Motor neuron (in vitro differentiated cells): Measurements from ENCODE around the gene MYH7B. TPM values are rescaled to one million over a fixed set of nuclear protein-coding genes. Genes with fewer than 3 reads are reported as not detected.

Source experiments
- ATAC-seq, 8 experiments: fragments of 200-7000 bp; cut with Tn5 transposase; replicated peaks in 6 of 8; 2 replicates each; pipeline ENCODE4 v1.8.0; 2021; ENCODE audit warnings: mild to moderate bottlenecking in 8 of 8, moderate library complexity in 8 of 8
- H3K27ac ChIP-seq, 2 donors: fragments of 250-450 bp; sonication (Bioruptor Pico); 2 replicates each; pipeline ENCODE4 v1.9.0; 2021; ENCODE audit warnings: antibody characterized with exemption in 2 of 2, mild to moderate bottlenecking in 2 of 2, moderate library complexity in 1 of 2
- H3K4me1 ChIP-seq, 2 donors: fragments of 250-450 bp; sonication (Bioruptor Pico); replicated peaks in 1 of 2; 2 replicates each; pipeline ENCODE4 v1.6.1; 2021; ENCODE audit warnings: antibody characterized with exemption in 2 of 2, mild to moderate bottlenecking in 2 of 2, moderate library complexity in 1 of 2
- H3K4me3 ChIP-seq, 5 donors: fragments of 250-450 bp; sonication (Bioruptor Pico); 2 replicates each; pipeline ENCODE4 v1.9.0; 2021; ENCODE audit warnings: antibody characterized with exemption in 5 of 5, mild to moderate bottlenecking in 5 of 5, moderate library complexity in 4 of 5
- WGBS, 10 experiments: fragments of 450-650 bp; shearing (Covaris generic); methylation state at CpG; one replicate each; pipeline ENCODE4 v1.0.0; 2022; 5-methylcytosine and 5-hydroxymethylcytosine counted together
- in situ Hi-C, 9 experiments: fragments of 400-800 bp; cut with MboI; loops; one replicate each; pipeline ENCODE4 v1.15.0; 2021; ENCODE audit warnings: low sequenced_read_pairs in 9 of 9, low pct_unique_long_range_greater_than_20kb in 2 of 9; ENCODE audit not compliant: unreplicated experiment in 9 of 9
- total RNA-seq, 8 experiments: library from RNA; unstranded; fragments of 300-600 nt; gene quantifications; 2 replicates each; pipeline versions ENCODE4 v1.2.3 to v1.2.4, GENCODE V29; 2022

Gene MYH7B
- total RNA-seq, 8 experiments from 2014 or later = 0.76 to 3.0 (median 1.5) TPM

- Histone ChIP-seq H3K4me3 (no peak overlapping the region), H3K27ac (no peak overlapping the region), H3K4me1 (no peaks in the 10 kb centered on the region)
- ATAC-seq = peak in 2 of 8 experiments; percentile 21 to 31
- 70 to 95% (median 87%) methylated on average over 1 to 4 of the region's 15 CpGs; no CpG with 5 or more reads in 6 of the 10 experiments for WGBS, 10 experiments
- in situ Hi-C loops = no loop called here
These were observed 46.1 kb downstream of the MYH7B start for GRCh38 chr20:35001596-35002362.

- ATAC-seq = no peak
- Histone ChIP-seq H3K4me3 (no peak overlapping the region), H3K4me1 (no peaks in the 10 kb centered on the region), H3K27ac (no peak overlapping the region)
- WGBS, 10 experiments = 33 to 100% (median 83%) methylated on average over 1 to 4 of the region's 10 CpGs; no CpG with 5 or more reads in 3 of the 10 experiments
- in situ Hi-C loops = no loop called here
These were observed 47.0 kb downstream of the MYH7B start for GRCh38 chr20:35002426-35003210.

DNA sequence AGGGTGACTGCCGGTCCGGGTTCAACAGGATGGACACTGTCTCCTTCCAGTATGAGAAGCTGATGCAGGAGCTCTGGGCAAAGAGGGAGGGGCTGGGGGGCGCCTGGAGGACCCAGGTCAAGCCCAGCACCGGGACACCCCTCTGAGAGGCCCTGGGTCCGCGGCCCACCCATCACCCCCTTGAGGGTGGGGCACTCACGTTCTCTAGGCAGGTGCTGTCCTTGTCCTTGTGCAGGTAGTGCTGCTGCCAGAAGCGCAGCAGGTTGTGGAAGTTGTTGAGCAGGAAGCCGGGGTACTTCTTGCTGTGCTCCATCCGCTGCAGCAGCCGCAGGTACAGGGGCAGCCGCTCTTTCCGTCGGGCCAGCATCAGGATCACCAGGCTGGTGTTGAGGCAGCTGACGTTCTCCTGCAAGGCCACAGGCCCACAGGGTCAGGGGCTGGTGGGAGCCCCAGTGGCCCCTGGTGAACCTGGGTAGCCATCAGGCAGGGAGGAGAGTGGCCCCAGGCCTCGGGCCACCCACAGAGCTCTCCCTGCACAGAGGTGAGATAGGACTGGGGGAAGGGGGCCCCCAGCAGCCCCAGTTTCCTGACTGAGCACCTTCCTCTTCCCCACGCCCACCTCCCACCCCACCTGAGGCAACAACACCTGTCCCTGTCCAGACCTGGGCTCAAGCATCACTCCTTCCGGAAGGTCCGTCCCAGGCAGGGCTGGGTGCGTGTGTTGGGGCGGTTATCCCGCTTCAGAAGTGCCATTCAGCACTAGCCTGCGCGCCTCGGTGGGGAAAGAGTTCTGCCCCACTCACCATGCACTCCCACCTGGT is 47.8 kb downstream of the MYH7B start:
- ATAC-seq = no peak
- no peak overlapping the region for H3K27ac ChIP-seq

GRCh38 chr20:35004051-35004725 is 48.5 kb downstream of the MYH7B start:
- H3K4me3 ChIP-seq = no peak overlapping the region
- in situ Hi-C loops = no loop called here
- no peak overlapping the region for H3K27ac ChIP-seq
- ATAC-seq = no peak
- H3K4me1 ChIP-seq = no peaks in the 10 kb centered on the region
- 75 to 100% (median 91%) methylated on average over 1 to 11 of the region's 18 CpGs; no CpG with 5 or more reads in 6 of the 10 experiments for WGBS, 10 experiments

More for the DNA sequence above, 47.8 kb downstream of the MYH7B start:
- 80 to 100% (median 100%) methylated on average over 1 to 4 of the region's 25 CpGs; no CpG with 5 or more reads in 5 of the 10 experiments for WGBS, 10 experiments
- in situ Hi-C loops = no loop called here
- no peak overlapping the region for H3K4me3 ChIP-seq
- no peaks in the 10 kb centered on the region for H3K4me1 ChIP-seq

- no peaks in the 10 kb centered on the region for H3K4me1 ChIP-seq
- H3K4me3 ChIP-seq = no peak overlapping the region
- 86 to 100% (median 95%) methylated on average over 2 to 17 of the region's 20 CpGs; no CpG with 5 or more reads in 1 of the 10 experiments for WGBS, 10 experiments
- no peak for ATAC-seq
- in situ Hi-C loops = no loop called here
- H3K27ac ChIP-seq = no peak overlapping the region
These were observed 49.2 kb downstream of the MYH7B start for GRCh38 chr20:35004749-35005462.

Other genes with a start within 250 kb of the MYH7B start
- gene NCOA6, start 130.2 kb upstream of the MYH7B start, total RNA-seq = 10 to 100 TPM in 7 of 8 experiments, 1 to 10 TPM in 1; 6.6 to 25.6 (median 19.2) TPM
- 10 to 100 TPM in 7 of 8 experiments, 1 to 10 TPM in 1; 8.3 to 29.5 (median 23.2) TPM for gene GGT7, start 83.0 kb upstream of the MYH7B start, total RNA-seq
- gene ACSS2, start 79.3 kb upstream of the MYH7B start, total RNA-seq = 10 to 100 TPM; 12.3 to 30.9 (median 15.9) TPM
- gene GSS, start 62 bp upstream of the MYH7B start, total RNA-seq = 100 to 1,000 TPM in 1 of 8 experiments, 10 to 100 TPM in 7; 21.1 to 104 (median 33.8) TPM
- gene TRPC4AP, start 136.9 kb downstream of the MYH7B start, total RNA-seq = 10 to 100 TPM; 39.2 to 65.1 (median 48.1) TPM
- gene EDEM2, start 191.5 kb downstream of the MYH7B start, total RNA-seq = 10 to 100 TPM in 5 of 8 experiments, 1 to 10 TPM in 3; 7.0 to 52.5 (median 13.9) TPM
- 10 to 100 TPM in 2 of 8 experiments, 1 to 10 TPM in 2, under 1 TPM in 3, not detected in 1; 0.11 to 60.3 (median 3.6) TPM for gene PROCR, start 216.2 kb downstream of the MYH7B start, total RNA-seq